Dedifferentiated amniotic fluid mesenchymal stem cell (primary cell): ENCODE data around the gene DENND1C.

Experiments used
- DNase-seq: peaks from one replicate; pipeline ENCODE4 v3.0.0-alpha.2; 2016; ENCODE audit errors: extremely low spot score

DENND1C gene

GRCh38 chr19:6481541-6482342, at the start of gene DENND1C:
DENND1C (minus strand) TSS chr19:6481787; CDS start chr19:6481695, 92 bp downstream.
- no peak for DNase-seq

- DNase-seq = peak; percentile 85
These were observed 49.0 kb upstream of the DENND1C start, which contains the start of gene TNFSF9 for GRCh38 chr19:6530386-6531162. TNFSF9 (plus strand) TSS chr19:6531026; CDS start chr19:6531037, 11 bp downstream.

GRCh38 chr19:6529937-6530385, 48.4 kb upstream of the DENND1C start:
- no peak for DNase-seq

GRCh38 chr19:6529351-6529750, 47.8 kb upstream of the DENND1C start:
- no peak for DNase-seq

GRCh38 chr19:6528544-6529121, 47.0 kb upstream of the DENND1C start:
- no peak for DNase-seq

- DNase-seq = no peak
These were observed 46.4 kb upstream of the DENND1C start for GRCh38 chr19:6527893-6528543.

- DNase-seq = no peak
These were observed 42.7 kb upstream of the DENND1C start for GRCh38 chr19:6524311-6524710.

GRCh38 chr19:6522712-6523111, 41.1 kb upstream of the DENND1C start:
- DNase-seq = no peak

GRCh38 chr19:6521718-6522646, 40.4 kb upstream of the DENND1C start:
- no peak for DNase-seq

GRCh38 chr19:6519289-6519688, 37.7 kb upstream of the DENND1C start:
- peak; percentile 81 for DNase-seq

GRCh38 chr19:6518145-6518911, 36.7 kb upstream of the DENND1C start:
- no peak for DNase-seq

GRCh38 chr19:6516659-6517291, 35.2 kb upstream of the DENND1C start:
- DNase-seq = peak; percentile 83

GRCh38 chr19:6516018-6516658, 34.6 kb upstream of the DENND1C start:
- DNase-seq = peak; percentile 87

GRCh38 chr19:6514926-6515544, 33.4 kb upstream of the DENND1C start:
- no peak for DNase-seq

- DNase-seq = no peak
These were observed 32.5 kb upstream of the DENND1C start for GRCh38 chr19:6514089-6514488.

GRCh38 chr19:6510618-6511017, 29.0 kb upstream of the DENND1C start:
- DNase-seq = no peak

GRCh38 chr19:6509118-6509971, 27.8 kb upstream of the DENND1C start:
- no peak for DNase-seq
